SK-N-SH treated with all-trans-retinoic acid at 6 μM for 48 hours (cell line): ENCODE results near the gene STIMATE.

Experiments
- ATAC-seq: fragments of 200-7000 bp; cut with Tn5 transposase; 3 replicates; pipeline ENCODE4 v1.9.1; 2020; ENCODE audit warnings: mild to moderate bottlenecking, moderate library complexity
- ARNTL ChIP-seq: fragments of 450-650 bp; formaldehyde crosslinking; IDR thresholded peaks from 2 replicates; pipeline ENCODE4 v1.5.0; 2020; ENCODE audit warnings: low read depth, mild to moderate bottlenecking, moderate library complexity, borderline replicate concordance
- CSDC2 ChIP-seq: fragments of 250-450 bp; sonication (Bioruptor Pico); IDR thresholded peaks from 2 replicates; pipeline ENCODE4 v1.5.0; 2020; ENCODE audit warnings: mild to moderate bottlenecking, moderate library complexity
- CSRNP3 ChIP-seq: fragments of 250-450 bp; sonication (Bioruptor Pico); IDR thresholded peaks from 2 replicates; pipeline ENCODE4 v1.5.1; 2021; ENCODE audit warnings: mild to moderate bottlenecking, moderate library complexity
- ESRRG ChIP-seq: fragments of 250-450 bp; sonication (Bioruptor Pico); IDR thresholded peaks from 2 replicates; pipeline ENCODE4 v1.6.1; 2021; ENCODE audit warnings: mild to moderate bottlenecking
- GLIS3 ChIP-seq: fragments of 250-450 bp; sonication (Bioruptor Pico); IDR thresholded peaks from 2 replicates; pipeline ENCODE4 v1.5.0; 2020; ENCODE audit warnings: mild to moderate bottlenecking, moderate library complexity
- ISL1 ChIP-seq: fragments of 250-450 bp; sonication (Bioruptor Pico); IDR thresholded peaks from 2 replicates; pipeline ENCODE4 v2.1.2; 2022; ENCODE audit warnings: mild to moderate bottlenecking, moderate library complexity
- OSR1 ChIP-seq: fragments of 250-450 bp; sonication (Bioruptor Pico); IDR thresholded peaks from 2 replicates; pipeline ENCODE4 v1.8.0; 2022; ENCODE audit warnings: moderate library complexity, mild to moderate bottlenecking, inconsistent platforms
- PATZ1 ChIP-seq: fragments of 250-450 bp; sonication (Bioruptor Pico); IDR thresholded peaks from 2 replicates; pipeline ENCODE4 v1.8.0; 2020; ENCODE audit warnings: mild to moderate bottlenecking, moderate library complexity, borderline replicate concordance
- POU6F1 ChIP-seq: fragments of 250-450 bp; sonication (Bioruptor Pico); IDR thresholded peaks from 2 replicates; pipeline ENCODE4 v1.8.0; 2021; ENCODE audit warnings: low read depth, mild to moderate bottlenecking, moderate library complexity, borderline replicate concordance
- PPARA ChIP-seq: fragments of 250-450 bp; sonication (Bioruptor Pico); IDR thresholded peaks from 2 replicates; pipeline ENCODE4 v1.5.0; 2020; ENCODE audit warnings: mild to moderate bottlenecking, borderline replicate concordance
- RARB ChIP-seq: fragments of 250-450 bp; sonication (Bioruptor Pico); IDR thresholded peaks from 2 replicates; pipeline ENCODE4 v1.8.0; 2021; ENCODE audit warnings: mild to moderate bottlenecking, moderate library complexity
- SNAI2 ChIP-seq: fragments of 250-450 bp; sonication (Bioruptor Pico); IDR thresholded peaks from 2 replicates; pipeline ENCODE4 v1.5.0; 2020; ENCODE audit warnings: mild to moderate bottlenecking, moderate library complexity
- TCF4 ChIP-seq: fragments of 250-450 bp; sonication (Bioruptor Pico); IDR thresholded peaks from 2 replicates; pipeline ENCODE4 v1.8.0; 2021; ENCODE audit warnings: mild to moderate bottlenecking, moderate library complexity, borderline replicate concordance
- TOX ChIP-seq: fragments of 250-450 bp; sonication (Bioruptor Pico); IDR thresholded peaks from 2 replicates; pipeline ENCODE4 v1.8.0; 2021; ENCODE audit warnings: mild to moderate bottlenecking, moderate library complexity, borderline replicate concordance
- TSHZ2 ChIP-seq: fragments of 250-450 bp; sonication (Bioruptor Pico); IDR thresholded peaks from 2 replicates; pipeline ENCODE4 v1.5.0; 2020; ENCODE audit warnings: mild to moderate bottlenecking, moderate library complexity
- ZC3H10 ChIP-seq: fragments of 250-450 bp; sonication (Bioruptor Pico); IDR thresholded peaks from 2 replicates; pipeline ENCODE4 v1.5.1; 2021; ENCODE audit warnings: mild to moderate bottlenecking, moderate library complexity
- ZFP3 ChIP-seq: fragments of 250-450 bp; sonication (Bioruptor Pico); IDR thresholded peaks from 2 replicates; pipeline ENCODE4 v1.5.0; 2020; ENCODE audit warnings: mild to moderate bottlenecking, moderate library complexity
- ZFP30 ChIP-seq: fragments of 450-650 bp; formaldehyde crosslinking; IDR thresholded peaks from 2 replicates; pipeline ENCODE4 v1.5.0; 2022; ENCODE audit warnings: mild to moderate bottlenecking, moderate library complexity
- ZNF565 ChIP-seq: fragments of 450-650 bp; formaldehyde crosslinking; conservative IDR thresholded peaks from 2 replicates; pipeline ENCODE4 v1.5.0; 2020; ENCODE audit warnings: low read depth, mild to moderate bottlenecking, moderate library complexity
- ZNF70 ChIP-seq: fragments of 450-650 bp; formaldehyde crosslinking; IDR thresholded peaks from 2 replicates; pipeline ENCODE4 v1.5.0; 2020; ENCODE audit warnings: mild to moderate bottlenecking, moderate library complexity
- ZNF8 ChIP-seq: fragments of 450-650 bp; formaldehyde crosslinking; IDR thresholded peaks from 2 replicates; pipeline ENCODE4 v1.5.0; 2020; ENCODE audit warnings: mild to moderate bottlenecking, moderate library complexity

Gene STIMATE

DNA sequence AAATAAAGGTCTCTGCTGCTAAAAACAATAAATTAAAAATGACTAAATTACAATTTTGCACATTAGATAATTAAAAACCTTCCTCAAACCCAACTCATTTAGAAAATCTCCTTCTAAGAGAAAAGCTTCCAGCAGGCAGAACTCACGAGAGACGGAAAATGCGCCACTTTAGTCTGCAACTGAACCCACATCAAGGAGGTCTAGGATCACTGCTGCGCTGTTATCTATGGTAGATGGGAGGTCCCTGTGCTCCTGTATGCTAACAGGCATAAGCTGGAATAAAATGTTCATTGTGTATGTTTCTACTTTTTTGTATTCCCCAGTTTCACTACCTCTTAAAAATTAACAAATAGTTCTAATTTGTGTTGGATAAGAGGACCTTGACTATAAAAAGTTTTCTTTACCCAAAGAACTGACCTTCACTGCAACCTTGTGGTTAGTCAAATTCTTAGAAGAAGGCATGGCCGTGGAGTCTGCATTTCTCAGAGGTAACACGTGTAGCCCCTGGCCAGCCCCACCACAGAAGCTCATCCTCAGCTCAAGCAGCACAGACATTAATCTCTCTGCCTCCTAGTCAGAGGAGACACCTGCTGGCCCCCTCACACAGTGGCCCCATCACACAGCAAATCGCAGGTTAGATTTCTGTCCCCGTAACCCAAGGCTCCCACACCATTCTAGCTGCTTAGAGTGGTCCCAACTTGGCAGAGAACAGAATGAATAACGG is 22.3 kb downstream of the STIMATE start:
- no peak for ATAC-seq

DNA sequence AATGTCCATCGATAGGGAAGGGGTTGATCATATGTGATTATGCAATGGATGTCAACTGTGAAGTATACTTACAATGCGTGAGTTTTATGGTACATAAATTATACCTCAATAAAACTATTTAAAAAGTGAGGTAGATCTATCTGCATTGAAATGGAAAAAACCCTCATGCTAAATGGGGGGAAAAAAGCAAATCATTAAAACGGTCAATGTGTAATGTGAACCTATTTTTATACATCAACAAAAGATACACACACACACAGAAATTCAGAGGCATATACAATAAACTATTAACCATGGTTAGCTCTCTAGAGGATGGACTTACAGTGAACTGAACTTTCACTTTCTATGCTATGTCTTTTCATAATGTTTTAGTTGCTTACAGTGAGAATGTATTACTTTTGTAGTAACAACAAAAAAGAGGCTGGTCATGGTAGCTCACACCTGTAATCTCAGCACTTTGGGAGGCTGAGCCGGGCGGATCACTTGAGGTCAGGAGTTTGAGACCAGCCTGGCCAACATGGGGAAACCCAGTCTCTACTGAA is 23.1 kb downstream of the STIMATE start:
- TF ChIP-seq ISL1 (CRISPR knock-in tag): no peak
- TF ChIP-seq ARNTL (CRISPR knock-in tag): no peak
- no peak for TF ChIP-seq SNAI2 (CRISPR knock-in tag)
- no peak for TF ChIP-seq ZFP30
- no peak for TF ChIP-seq TCF4
- no peak for TF ChIP-seq TSHZ2
- no peak for TF ChIP-seq ZNF70
- no peak for TF ChIP-seq ESRRG (CRISPR knock-in tag)
- TF ChIP-seq PPARA (CRISPR knock-in tag): no peak
- TF ChIP-seq GLIS3 (CRISPR knock-in tag): no peak
- no peak for TF ChIP-seq CSDC2 (CRISPR knock-in tag)
- no peak for TF ChIP-seq RARB (CRISPR knock-in tag)
- ATAC-seq: no peak

More for the DNA sequence above, 22.3 kb downstream of the STIMATE start:
- TF ChIP-seq ZC3H10 (CRISPR knock-in tag) (no peak), ZNF70 (no peak), TOX (CRISPR knock-in tag) (no peak), GLIS3 (CRISPR knock-in tag) (no peak), RARB (CRISPR knock-in tag) (no peak), PATZ1 (CRISPR knock-in tag) (no peak), ZNF8 (CRISPR knock-in tag) (no peak), ZNF565 (no peak), ARNTL (CRISPR knock-in tag) (no peak), POU6F1 (CRISPR knock-in tag) (no peak), ESRRG (CRISPR knock-in tag) (no peak)

GRCh38 chr3:52873433-52874159 is 23.8 kb downstream of the STIMATE start:
- no peak for ATAC-seq
- TF ChIP-seq TOX (CRISPR knock-in tag) (no peak), PATZ1 (CRISPR knock-in tag) (no peak), CSRNP3 (CRISPR knock-in tag) (no peak), ZFP3 (CRISPR knock-in tag) (no peak), POU6F1 (CRISPR knock-in tag) (no peak), ZNF70 (no peak), CSDC2 (CRISPR knock-in tag) (no peak), ESRRG (CRISPR knock-in tag) (no peak), ZNF8 (CRISPR knock-in tag) (no peak), ZFP30 (no peak), ARNTL (CRISPR knock-in tag) (no peak), OSR1 (no peak), PPARA (CRISPR knock-in tag) (no peak), RARB (CRISPR knock-in tag) (no peak)
